HCT116 (cell line): ENCODE results near the gene IQCH. TPM values are rescaled to one million over a fixed set of nuclear protein-coding genes. Genes with fewer than 3 reads are reported as not detected.
A peak's percentile ranks its signal among the peaks of the same experiment; 100 is the strongest.

ENCODE experiments used
- ATAC-seq: fragments of 200-7000 bp; cut with Tn5 transposase; 2 replicates; pipeline ENCODE4 v1.9.1; 2020; ENCODE audit warnings: mild to moderate bottlenecking, moderate library complexity
- BruUV-seq: library from RNA; stranded (reverse); fragments of 400-500 nt; replicated peaks from 2 replicates; lab custom pipeline; 2021; lab: Mats Ljungman, UMichigan
- CTCF ChIA-PET: fragments of 300-600 bp; sonication (Branson Sonifier 250); formaldehyde crosslinking; loops from one replicate; lab custom pipeline; 2021; ENCODE audit warnings: antibody characterized with exemption; lab: Charles Lee
- POLR2A ChIA-PET: fragments of 300-600, 350-600 bp; sonication (Branson Sonifier 250); formaldehyde crosslinking; loops from one replicate; lab custom pipeline; 2021; ENCODE audit warnings: antibody characterized with exemption; lab: Charles Lee
- RAD21 ChIA-PET, 2 experiments: fragments of 300-600 bp; sonication (Branson Sonifier 250); formaldehyde crosslinking; loops; one replicate each; lab custom pipeline; 2023; ENCODE audit warnings: low total read pairs in 2 of 2; ENCODE audit not compliant: uncharacterized antibody in 2 of 2, unreplicated experiment in 2 of 2, low non-redundant PET in 1 of 2; lab: Charles Lee
- DNase-seq: peaks from one replicate; pipeline ENCODE4 v3.0.0-alpha.2; 2010; ENCODE audit warnings: low read depth, low spot score
- H2AFZ ChIP-seq: fragments of 200-600 bp; shearing (Covaris generic), sonication (generic); 2 replicates; pipeline ENCODE4 v1.6.1; 2017; ENCODE audit warnings: low read depth, mixed run types, mixed read lengths, antibody characterized with exemption, low read length; ENCODE audit not compliant: poor library complexity, severe bottlenecking
- H3K27ac ChIP-seq: 2 replicates; pipeline ENCODE4 v1.5.1; 2012; ENCODE audit warnings: low read depth, low read length
- H3K27me3 ChIP-seq: fragments of 200-600 bp; sonication (generic); 2 replicates; pipeline ENCODE4 v1.6.1; 2016; ENCODE audit warnings: mixed run types, low read length, mixed read lengths; ENCODE audit not compliant: insufficient read depth
- H3K36me3 ChIP-seq, 2 experiments: fragments of 200-500 bp in 1 of 2; fragments of 200-600 bp in 1 of 2; sonication (Bioruptor generic) in 1 of 2; sonication (generic) in 1 of 2; 2 replicates each; pipeline versions ENCODE4 v1.5.1 to v1.6.1; 2014 to 2016; ENCODE audit warnings: low read length in 2 of 2, inconsistent platforms in 1 of 2, mixed read lengths in 1 of 2, mixed run types in 1 of 2; ENCODE audit not compliant: insufficient read depth in 2 of 2, control insufficient read depth in 1 of 2
- H3K4me1 ChIP-seq, 2 experiments: fragments of 200-600 bp in 1 of 2; sonication (generic) in 1 of 2; 2 replicates each; pipeline versions ENCODE4 v1.5.1 to v1.6.1; 2012 to 2017; ENCODE audit warnings: low read length in 2 of 2, inconsistent platforms in 1 of 2, mild to moderate bottlenecking in 1 of 2, mixed read lengths in 1 of 2, mixed run types in 1 of 2, moderate library complexity in 1 of 2; ENCODE audit not compliant: insufficient read depth in 2 of 2, control insufficient read depth in 1 of 2
- H3K4me2 ChIP-seq: fragments of 200-600 bp; sonication (generic); 2 replicates; pipeline ENCODE4 v1.6.1; 2017; ENCODE audit warnings: mixed run types, low read length, mixed read lengths
- H3K4me3 ChIP-seq, 2 experiments: fragments of 200-600 bp in 1 of 2; sonication (generic) in 1 of 2; replicated peaks in 1 of 2; 2 replicates each; pipeline ENCODE4 v1.5.1; 2011 to 2016; ENCODE audit warnings: low read length in 2 of 2, control low read depth in 1 of 2, low read depth in 1 of 2, mild to moderate bottlenecking in 1 of 2, mixed read lengths in 1 of 2, mixed run types in 1 of 2
- H3K79me2 ChIP-seq: fragments of 200-600 bp; sonication (generic); 2 replicates; pipeline ENCODE4 v1.6.1; 2017; ENCODE audit warnings: mild to moderate bottlenecking, mixed run types, low read length, moderate library complexity, mixed read lengths; ENCODE audit not compliant: insufficient read depth
- H3K9ac ChIP-seq: fragments of 200-600 bp; sonication (generic); 2 replicates; pipeline ENCODE4 v1.6.1; 2016; ENCODE audit warnings: low read length, mixed read lengths
- H3K9me2 ChIP-seq: fragments of 200-600 bp; sonication (generic), shearing (Covaris generic); 2 replicates; pipeline ENCODE4 v1.6.1; 2017; ENCODE audit warnings: mixed run types, mild to moderate bottlenecking, moderate library complexity; ENCODE audit not compliant: insufficient read depth
- H3K9me3 ChIP-seq, 2 experiments: fragments of 200-500 bp in 1 of 2; fragments of 200-600 bp in 1 of 2; sonication (Bioruptor generic) in 1 of 2; sonication (generic) in 1 of 2; 2 replicates each; pipeline ENCODE4 v1.6.1; 2014 to 2017; ENCODE audit warnings: low read length in 2 of 2, mixed read lengths in 2 of 2, inconsistent platforms in 1 of 2, low read depth in 1 of 2, mild to moderate bottlenecking in 1 of 2, mixed run types in 1 of 2, moderate library complexity in 1 of 2; ENCODE audit not compliant: control insufficient read depth in 1 of 2, insufficient read depth in 1 of 2
- H4K20me1 ChIP-seq: fragments of 200-600 bp; sonication (generic), shearing (Covaris generic); 2 replicates; pipeline ENCODE4 v1.6.1; 2017; ENCODE audit warnings: mixed run types, mild to moderate bottlenecking, moderate library complexity; ENCODE audit not compliant: insufficient read depth
- CEBPB ChIP-seq: IDR thresholded peaks from 2 replicates; pipeline ENCODE4 v1.6.1; 2012; ENCODE audit warnings: low read depth
- EZH2phosphoT487 ChIP-seq: fragments of 200-600 bp; IDR thresholded peaks from 2 replicates; pipeline ENCODE4 v1.6.1; 2018; ENCODE audit warnings: antibody characterized with exemption, borderline replicate concordance
- FOSL1 ChIP-seq: IDR thresholded peaks from 2 replicates; pipeline ENCODE4 v1.6.1; 2012; ENCODE audit warnings: low read depth
- MAX ChIP-seq: IDR thresholded peaks from 2 replicates; pipeline ENCODE4 v1.6.1; 2012
- POLR2A ChIP-seq: IDR thresholded peaks from 2 replicates; pipeline ENCODE4 v1.7.0; 2011; ENCODE audit warnings: borderline replicate concordance; ENCODE audit not compliant: insufficient read depth, insufficient read length; ENCODE audit errors: extremely low read depth
- POLR2AphosphoS5 ChIP-seq: IDR thresholded peaks from 2 replicates; pipeline ENCODE4 v1.6.1; 2011; ENCODE audit warnings: mild to moderate bottlenecking, low read depth, low read length, moderate library complexity
- RAD21 ChIP-seq: IDR thresholded peaks from 2 replicates; pipeline ENCODE4 v1.6.1; 2012; ENCODE audit warnings: low read depth, mild to moderate bottlenecking
- REST ChIP-seq: IDR thresholded peaks from 2 replicates; pipeline ENCODE4 v1.6.1; 2012; ENCODE audit warnings: low read depth
- SIN3A ChIP-seq: IDR thresholded peaks from 2 replicates; pipeline ENCODE4 v1.6.1; 2012; ENCODE audit warnings: low read depth
- SRF ChIP-seq: IDR thresholded peaks from 2 replicates; pipeline ENCODE4 v1.6.1; 2012; ENCODE audit warnings: low read depth
- ZFX ChIP-seq: fragments of 450-650 bp; IDR thresholded peaks from 2 replicates; pipeline ENCODE4 v1.6.1; 2017
- ZNF274 ChIP-seq: fragments of 200-500 bp; sonication (Bioruptor generic); IDR thresholded peaks from 2 replicates; pipeline ENCODE4 v1.6.1; 2014; ENCODE audit warnings: mild to moderate bottlenecking, low read depth, low read length, inconsistent platforms
- intact Hi-C: fragments of 100-400 bp; cut with micrococcal nuclease; formaldehyde crosslinking; loops from 2 replicates; pipeline ENCODE4 v1.10.0; 2022
- total RNA-seq: library from RNA; stranded (reverse); gene quantifications from one replicate; pipeline ENCODE4 v1.2.1, GENCODE V29; 2021; ENCODE audit not compliant: unreplicated experiment
- TF ChIP-seq, protein P1 (sequence below), 3 experiments: fragments of 200-600 bp in 1 of 3; sonication (generic) in 1 of 3; IDR thresholded peaks in 2 of 3; conservative IDR thresholded peaks in 1 of 3; 2 replicates each; pipeline ENCODE4 v1.5.1; 2012 to 2017; ENCODE audit warnings: low read depth in 2 of 3, low read length in 2 of 3, antibody characterized with exemption in 1 of 3, borderline replicate concordance in 1 of 3, control low read depth in 1 of 3, mild to moderate bottlenecking in 1 of 3, mixed read lengths in 1 of 3, mixed run types in 1 of 3, moderate library complexity in 1 of 3; ENCODE audit not compliant: insufficient read depth in 1 of 3

Gene IQCH
- total RNA-seq, 1 experiment from 2014 or later: 4.6 TPM

DNA sequence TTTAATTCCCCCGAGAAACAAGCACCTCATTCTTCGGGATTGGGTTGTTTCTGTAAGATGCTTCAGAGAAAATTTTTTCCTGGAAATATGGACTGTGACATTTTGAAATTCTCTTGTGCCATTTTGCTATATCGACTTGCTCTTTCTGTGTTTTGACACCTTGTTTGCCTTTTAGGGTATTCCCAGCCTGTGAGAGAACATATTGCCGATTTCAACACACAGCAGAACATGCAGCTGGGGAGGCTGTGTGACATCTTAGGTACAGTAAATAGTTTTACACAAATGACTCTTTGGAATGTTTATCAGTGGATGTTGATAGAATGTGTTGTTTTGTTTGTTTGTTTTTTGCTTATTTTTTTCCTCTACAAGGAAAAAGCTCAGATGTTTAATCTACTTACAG, 130.2 kb downstream of the IQCH start (continued):
- TF ChIP-seq POLR2A (no peak), SIN3A (no peak), MAX (no peak)

DNA sequence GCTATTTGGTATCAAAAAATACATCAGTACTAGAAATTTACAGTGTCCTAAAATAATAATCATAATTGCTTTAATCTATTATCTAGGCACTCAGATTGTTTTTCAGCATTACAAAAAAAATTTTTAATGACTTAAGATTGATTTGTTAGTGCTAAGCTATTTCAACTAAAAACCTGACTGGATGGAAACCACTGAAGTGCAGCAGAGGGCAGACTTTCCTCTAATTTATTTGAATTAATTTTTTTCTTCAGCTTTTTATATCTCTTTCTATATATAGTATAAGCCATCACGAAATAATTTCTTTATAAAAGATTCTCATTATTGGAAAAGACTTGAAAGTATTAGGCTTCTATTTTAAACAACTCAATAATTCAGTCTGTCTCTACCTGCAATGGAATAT, 131.4 kb downstream of the IQCH start:
- Histone ChIP-seq H4K20me1 (no peaks in the 10 kb centered on the region), H3K36me3 (no peaks in the 10 kb centered on the region), H3K27me3 (no peaks in the 10 kb centered on the region), H2AFZ (no peak overlapping the region), H3K27ac (no peak overlapping the region), H3K79me2 (no peaks in the 10 kb centered on the region), H3K4me2 (no peak overlapping the region), H3K4me3 (no peak overlapping the region), H3K9me2 (no peaks in the 10 kb centered on the region), H3K4me1 (no peaks in the 10 kb centered on the region), H3K9me3 (no peaks in the 10 kb centered on the region), H3K9ac (no peak overlapping the region)
- POLR2A ChIA-PET: interaction anchor here (0.9 kb wide), 1 partner anchor 9 kb away, joined by 4 read pairs; no protein-coding TSS in a partner anchor
- BruUV-seq: no TSS peak
- ATAC-seq (no peak), DNase-seq (no peak)
- RAD21 ChIA-PET: no interaction called here
- intact Hi-C loops: loop anchor here (10.0 kb wide), 1 partner anchor 449 kb away; no protein-coding TSS in a partner anchor
- CTCF ChIA-PET: interaction anchor here (0.9 to 1.6 kb wide), 3 partner anchors 9 to 47 kb away, joined by 3 to 6 read pairs (median 3); no protein-coding TSS in a partner anchor
- no peak for TF ChIP-seq ZNF274
- TF ChIP-seq EZH2phosphoT487: no peak
- TF ChIP-seq REST: no peak
- TF ChIP-seq, protein P1, sequence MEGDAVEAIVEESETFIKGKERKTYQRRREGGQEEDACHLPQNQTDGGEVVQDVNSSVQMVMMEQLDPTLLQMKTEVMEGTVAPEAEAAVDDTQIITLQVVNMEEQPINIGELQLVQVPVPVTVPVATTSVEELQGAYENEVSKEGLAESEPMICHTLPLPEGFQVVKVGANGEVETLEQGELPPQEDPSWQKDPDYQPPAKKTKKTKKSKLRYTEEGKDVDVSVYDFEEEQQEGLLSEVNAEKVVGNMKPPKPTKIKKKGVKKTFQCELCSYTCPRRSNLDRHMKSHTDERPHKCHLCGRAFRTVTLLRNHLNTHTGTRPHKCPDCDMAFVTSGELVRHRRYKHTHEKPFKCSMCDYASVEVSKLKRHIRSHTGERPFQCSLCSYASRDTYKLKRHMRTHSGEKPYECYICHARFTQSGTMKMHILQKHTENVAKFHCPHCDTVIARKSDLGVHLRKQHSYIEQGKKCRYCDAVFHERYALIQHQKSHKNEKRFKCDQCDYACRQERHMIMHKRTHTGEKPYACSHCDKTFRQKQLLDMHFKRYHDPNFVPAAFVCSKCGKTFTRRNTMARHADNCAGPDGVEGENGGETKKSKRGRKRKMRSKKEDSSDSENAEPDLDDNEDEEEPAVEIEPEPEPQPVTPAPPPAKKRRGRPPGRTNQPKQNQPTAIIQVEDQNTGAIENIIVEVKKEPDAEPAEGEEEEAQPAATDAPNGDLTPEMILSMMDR (IDR thresholded peaks at IDR 0.05 in 2 of 3, conservative IDR thresholded peaks at IDR 0.05 in 1 of 3; ENCODE audit: borderline replicate concordance in 1 of 3, insufficient read depth in 1 of 3, low read depth in 2 of 3, low read length in 2 of 3): peak in 2 of 3 experiments; percentile 10 to 24; a peak in 1 of 6 replicates
- no peak for TF ChIP-seq SRF
- peak; percentile 24; the same call in 1 of the 2 replicates for TF ChIP-seq RAD21
- no peak for TF ChIP-seq POLR2A
- no peak for TF ChIP-seq CEBPB
- TF ChIP-seq ZFX: no peak
- TF ChIP-seq POLR2AphosphoS5: no peak
- TF ChIP-seq FOSL1: no peak
